ENCODE measurements around the gene TRIO. TPM values are rescaled to one million over a fixed set of nuclear protein-coding genes. Genes with fewer than 3 reads are reported as not detected.

Gene TRIO
- total RNA-seq, 1 experiment from 2014 or later, result 68.4 TPM

- ATAC-seq, result no peak
Observed at GRCh38 chr5:14369780-14370179, 226.6 kb downstream of the TRIO start.

More at GRCh38 chr5:14369780-14370179, 226.6 kb downstream of the TRIO start:
- intact Hi-C loops (cut with micrococcal nuclease), result loop anchor here (10.0 kb wide), 1 partner anchor 645 kb away; no protein-coding TSS in a partner anchor
- TF ChIP-seq REST (IDR thresholded peaks at IDR 0.05; ENCODE audit: low read depth) (no peak), ATF3 (IDR thresholded peaks at IDR 0.05) (no peak), MAX (IDR thresholded peaks at IDR 0.05) (no peak), YY1 (IDR thresholded peaks at IDR 0.05; ENCODE audit: extremely low read depth, insufficient replicate concordance, low read depth, low read length) (no peak), ZFX (IDR thresholded peaks at IDR 0.05) (no peak), JUND (IDR thresholded peaks at IDR 0.05) (no peak), EGR1 (IDR thresholded peaks at IDR 0.05; ENCODE audit: low read depth) (no peak)
- H3K9me3 ChIP-seq (ENCODE audit: control insufficient read depth in 1 of 2, insufficient read depth in 1 of 2, low read depth in 1 of 2, low read length in 2 of 2), result no peaks in the 10 kb centered on the region
- H3K9me2 ChIP-seq (ENCODE audit: insufficient read depth), result no peaks in the 10 kb centered on the region
- H3K79me2 ChIP-seq (ENCODE audit: insufficient read depth, low read length), result no peaks in the 10 kb centered on the region; the same call in 1 of the 2 replicates
- no peaks in the 10 kb centered on the region; the same call in 1 of the 2 replicates for H4K20me1 ChIP-seq (ENCODE audit: insufficient read depth)
- no peak overlapping the region for H3K27ac ChIP-seq (ENCODE audit: low read depth, low read length)
- POLR2A ChIA-PET, result no interaction called here
- no peak overlapping the region for H3K4me2 ChIP-seq (ENCODE audit: low read length)
- BruUV-seq (replicated peaks), result no TSS peak
- H2AFZ ChIP-seq (ENCODE audit: low read depth, low read length, poor library complexity, severe bottlenecking), result no peak overlapping the region
- H3K36me3 ChIP-seq (ENCODE audit: control insufficient read depth in 1 of 2, insufficient read depth in 2 of 2, low read length in 2 of 2), result peaks cover 34 to 40% of the 10 kb centered on the region in 2 experiments
- CTCF ChIA-PET, result interaction anchor here (1.9 to 2.8 kb wide), 2 partner anchors 18 to 279 kb away, joined by 5 to 13 read pairs; no protein-coding TSS in a partner anchor
- no peak for DNase-seq (ENCODE audit: low read depth, low spot score)
- no peaks in the 10 kb centered on the region for H3K27me3 ChIP-seq (ENCODE audit: insufficient read depth, low read length)
- H3K4me3 ChIP-seq (replicated peaks in 1 of 2; ENCODE audit: low read depth in 1 of 2, low read length in 2 of 2), result no peak overlapping the region
- RAD21 ChIA-PET (ENCODE audit: low non-redundant PET in 1 of 2, low total read pairs in 2 of 2, uncharacterized antibody in 2 of 2, unreplicated experiment in 2 of 2), result no interaction called here
- no peak overlapping the region for H3K9ac ChIP-seq (ENCODE audit: low read length)
- H3K4me1 ChIP-seq (ENCODE audit: control insufficient read depth in 1 of 2, insufficient read depth in 2 of 2, low read length in 2 of 2), result no peaks in the 10 kb centered on the region

Measured in HCT116 (cell line).